ENCODE measurements around the gene FHAD1.

- TF ChIP-seq CTCF (IDR thresholded peaks at IDR 0.05) (no peak), POLR2A (IDR thresholded peaks at IDR 0.05) (no peak)
These were observed 165.3 kb downstream of the FHAD1 start for GRCh38 chr1:15412175-15412800.

All from thyroid gland (tissue), 4 donors.